HepG2 (cell line): Measurements from ENCODE around the gene MAPRE3. TPM values are rescaled to one million over a fixed set of nuclear protein-coding genes. Genes with fewer than 3 reads are reported as not detected.

Source experiments
- ARID2 ChIP-seq: sonication (generic); formaldehyde crosslinking; IDR thresholded peaks from 2 replicates; pipeline ENCODE4 v1.8.1; 2022; ENCODE audit warnings: mild to moderate bottlenecking, missing genetic modification reagents, borderline replicate concordance
- CREM ChIP-seq, 2 experiments: sonication (generic) in 1 of 2; formaldehyde crosslinking in 1 of 2; IDR thresholded peaks; 2 replicates each; pipeline versions ENCODE4 v1.4.0 to v1.6.1; 2016 to 2020; ENCODE audit warnings: antibody characterized with exemption in 1 of 2, mild to moderate bottlenecking in 1 of 2, missing genetic modification reagents in 1 of 2
- FOXK1 ChIP-seq: sonication (generic); formaldehyde crosslinking; IDR thresholded peaks from 2 replicates; pipeline ENCODE4 v1.4.0; 2020; ENCODE audit warnings: low read depth, missing genetic modification reagents, borderline replicate concordance
- NFYB ChIP-seq: sonication (generic); formaldehyde crosslinking; IDR thresholded peaks from 2 replicates; pipeline ENCODE4 v1.4.0; 2020; ENCODE audit warnings: missing genetic modification reagents
- SSRP1 ChIP-seq: IDR thresholded peaks from 2 replicates; pipeline ENCODE4 v1.6.1; 2016; ENCODE audit warnings: control low read depth
- ZNF343 ChIP-seq: sonication (generic); formaldehyde crosslinking; IDR thresholded peaks from 2 replicates; pipeline ENCODE4 v1.4.0; 2020; ENCODE audit warnings: mild to moderate bottlenecking, missing genetic modification reagents
- ZNF44 ChIP-seq: sonication (generic); formaldehyde crosslinking; IDR thresholded peaks from 2 replicates; pipeline ENCODE4 v1.5.1; 2020; ENCODE audit warnings: mild to moderate bottlenecking, missing genetic modification reagents
- ZNF891 ChIP-seq: sonication (generic); formaldehyde crosslinking; IDR thresholded peaks from 2 replicates; pipeline ENCODE4 v1.5.0; 2020; ENCODE audit warnings: mild to moderate bottlenecking, missing genetic modification reagents
- ZSCAN30 ChIP-seq: sonication (generic); formaldehyde crosslinking; IDR thresholded peaks from 2 replicates; pipeline ENCODE4 v1.5.0; 2020; ENCODE audit warnings: mild to moderate bottlenecking, missing genetic modification reagents
- polyA plus RNA-seq, 8 experiments: library from polyadenylated mRNA; depleted of rRNA in 3 of 8; stranded (reverse) in 7 of 8; unstranded in 1 of 8; fragments of >200 nt; fragmentation: Illumina TruSeq in 4 of 8; extraction: Trizol in 4 of 8; gene quantifications; 2 replicates each; pipeline versions ENCODE4 v1.2.1 to v1.2.3, GENCODE V29; 2011 to 2016; ENCODE audit warnings: low read depth in 4 of 8, missing spikeins in 1 of 8, mixed read lengths in 1 of 8; ENCODE audit not compliant: insufficient read depth in 1 of 8
- total RNA-seq, 5 experiments: library from RNA; depleted of rRNA; stranded (reverse); fragments of >200 nt; fragmentation: Illumina TruSeq; extraction: Trizol; gene quantifications; 2 replicates each; pipeline ENCODE4 v1.2.3, GENCODE V29; 2016; ENCODE audit warnings: low read depth in 1 of 5
- TF ChIP-seq, protein P1 (sequence below), 2 experiments: sonication (generic) in 1 of 2; formaldehyde crosslinking in 1 of 2; IDR thresholded peaks; 2 replicates each; pipeline versions ENCODE4 v1.6.1 to v1.9.0; 2014 to 2022; ENCODE audit warnings: antibody characterized with exemption in 1 of 2, borderline replicate concordance in 1 of 2, inconsistent platforms in 1 of 2, low read depth in 1 of 2, missing genetic modification reagents in 1 of 2
- TF ChIP-seq, protein P2 (sequence below): sonication (generic); formaldehyde crosslinking; IDR thresholded peaks from 2 replicates; pipeline ENCODE4 v1.5.1; 2020; ENCODE audit warnings: mild to moderate bottlenecking, missing genetic modification reagents
- TF ChIP-seq, protein P3 (sequence below): sonication (generic); formaldehyde crosslinking; IDR thresholded peaks from 2 replicates; pipeline ENCODE4 v1.5.1; 2020; ENCODE audit warnings: mild to moderate bottlenecking, moderate library complexity, missing genetic modification reagents
- TF ChIP-seq, protein P4 (sequence below): sonication (generic); formaldehyde crosslinking; IDR thresholded peaks from 2 replicates; pipeline ENCODE4 v1.4.0; 2020; ENCODE audit warnings: missing genetic modification reagents

The MAPRE3 gene
- total and polyA plus RNA-seq, 2 of the 13 experiments (the other 11 are each of a cell fraction or from before 2014, with no cell fraction given): 0.31 to 0.91 TPM

DNA sequence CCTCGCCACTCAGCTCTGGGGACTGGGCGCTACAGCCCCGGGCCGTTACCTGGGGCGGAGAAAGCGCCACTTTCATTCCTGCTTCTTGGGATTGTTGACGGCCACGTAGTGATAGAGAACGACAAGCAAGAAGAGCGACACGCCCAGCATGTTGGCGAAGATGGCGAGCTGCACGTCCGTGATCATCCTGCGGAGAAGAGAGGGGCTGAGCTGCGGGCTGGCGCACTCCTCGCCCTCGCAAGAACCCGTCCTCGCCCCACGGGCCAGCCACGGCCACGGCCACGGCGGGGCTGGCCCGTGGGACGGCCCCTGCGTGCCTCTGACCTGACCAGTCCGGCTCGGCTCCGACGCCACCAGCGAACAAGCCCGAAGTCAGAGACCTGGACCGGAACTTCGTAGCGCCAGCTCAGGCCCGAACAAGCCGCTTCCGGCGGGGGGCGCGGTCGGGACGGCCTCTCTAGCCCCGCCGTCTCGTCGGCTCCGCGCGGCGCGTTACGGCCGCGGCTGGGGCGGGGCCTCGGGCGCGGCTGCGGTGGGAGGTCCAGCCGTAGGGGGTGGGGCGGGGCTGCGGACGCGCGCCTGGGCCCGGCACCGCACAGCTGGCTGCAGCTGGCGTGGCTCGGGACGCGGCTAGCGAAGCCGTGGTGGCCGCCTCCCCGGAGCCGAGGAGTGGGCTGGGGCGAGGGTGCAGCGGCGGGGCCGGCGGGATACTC lies 101.0 kb downstream of the MAPRE3 start, which contains the start of gene OST4 (continued):
- TF ChIP-seq ZSCAN30 (CRISPR knock-in tag) (no peak), ZNF343 (CRISPR knock-in tag) (no peak), CREM (IDR thresholded peaks at IDR 0.05) (no peak; the same call in 1 of the 2 replicates), CREM (CRISPR knock-in tag; IDR thresholded peaks at IDR 0.05) (0 out of 2 replicates have a peak, but pooled peaks have one; percentile 13), NFYB (CRISPR knock-in tag) (no peak; the same call in 1 of the 2 replicates), FOXK1 (CRISPR knock-in tag) (peak; percentile 63; the same call in 1 of the 2 replicates), SSRP1 (CRISPR knock-in tag) (no peak), ARID2 (CRISPR knock-in tag) (no peak), ZNF44 (CRISPR knock-in tag) (no peak), ZNF891 (peak; percentile 82; the same call in 1 of the 2 replicates)
- TF ChIP-seq, protein P1, sequence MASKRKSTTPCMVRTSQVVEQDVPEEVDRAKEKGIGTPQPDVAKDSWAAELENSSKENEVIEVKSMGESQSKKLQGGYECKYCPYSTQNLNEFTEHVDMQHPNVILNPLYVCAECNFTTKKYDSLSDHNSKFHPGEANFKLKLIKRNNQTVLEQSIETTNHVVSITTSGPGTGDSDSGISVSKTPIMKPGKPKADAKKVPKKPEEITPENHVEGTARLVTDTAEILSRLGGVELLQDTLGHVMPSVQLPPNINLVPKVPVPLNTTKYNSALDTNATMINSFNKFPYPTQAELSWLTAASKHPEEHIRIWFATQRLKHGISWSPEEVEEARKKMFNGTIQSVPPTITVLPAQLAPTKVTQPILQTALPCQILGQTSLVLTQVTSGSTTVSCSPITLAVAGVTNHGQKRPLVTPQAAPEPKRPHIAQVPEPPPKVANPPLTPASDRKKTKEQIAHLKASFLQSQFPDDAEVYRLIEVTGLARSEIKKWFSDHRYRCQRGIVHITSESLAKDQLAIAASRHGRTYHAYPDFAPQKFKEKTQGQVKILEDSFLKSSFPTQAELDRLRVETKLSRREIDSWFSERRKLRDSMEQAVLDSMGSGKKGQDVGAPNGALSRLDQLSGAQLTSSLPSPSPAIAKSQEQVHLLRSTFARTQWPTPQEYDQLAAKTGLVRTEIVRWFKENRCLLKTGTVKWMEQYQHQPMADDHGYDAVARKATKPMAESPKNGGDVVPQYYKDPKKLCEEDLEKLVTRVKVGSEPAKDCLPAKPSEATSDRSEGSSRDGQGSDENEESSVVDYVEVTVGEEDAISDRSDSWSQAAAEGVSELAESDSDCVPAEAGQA (IDR thresholded peaks at IDR 0.05; ENCODE audit: low read depth): peak; percentile 94
- TF ChIP-seq, protein P1 (CRISPR knock-in tag; IDR thresholded peaks at IDR 0.05; ENCODE audit: borderline replicate concordance): peak; percentile 79; the same call in 1 of the 2 replicates
- TF ChIP-seq, protein P2, sequence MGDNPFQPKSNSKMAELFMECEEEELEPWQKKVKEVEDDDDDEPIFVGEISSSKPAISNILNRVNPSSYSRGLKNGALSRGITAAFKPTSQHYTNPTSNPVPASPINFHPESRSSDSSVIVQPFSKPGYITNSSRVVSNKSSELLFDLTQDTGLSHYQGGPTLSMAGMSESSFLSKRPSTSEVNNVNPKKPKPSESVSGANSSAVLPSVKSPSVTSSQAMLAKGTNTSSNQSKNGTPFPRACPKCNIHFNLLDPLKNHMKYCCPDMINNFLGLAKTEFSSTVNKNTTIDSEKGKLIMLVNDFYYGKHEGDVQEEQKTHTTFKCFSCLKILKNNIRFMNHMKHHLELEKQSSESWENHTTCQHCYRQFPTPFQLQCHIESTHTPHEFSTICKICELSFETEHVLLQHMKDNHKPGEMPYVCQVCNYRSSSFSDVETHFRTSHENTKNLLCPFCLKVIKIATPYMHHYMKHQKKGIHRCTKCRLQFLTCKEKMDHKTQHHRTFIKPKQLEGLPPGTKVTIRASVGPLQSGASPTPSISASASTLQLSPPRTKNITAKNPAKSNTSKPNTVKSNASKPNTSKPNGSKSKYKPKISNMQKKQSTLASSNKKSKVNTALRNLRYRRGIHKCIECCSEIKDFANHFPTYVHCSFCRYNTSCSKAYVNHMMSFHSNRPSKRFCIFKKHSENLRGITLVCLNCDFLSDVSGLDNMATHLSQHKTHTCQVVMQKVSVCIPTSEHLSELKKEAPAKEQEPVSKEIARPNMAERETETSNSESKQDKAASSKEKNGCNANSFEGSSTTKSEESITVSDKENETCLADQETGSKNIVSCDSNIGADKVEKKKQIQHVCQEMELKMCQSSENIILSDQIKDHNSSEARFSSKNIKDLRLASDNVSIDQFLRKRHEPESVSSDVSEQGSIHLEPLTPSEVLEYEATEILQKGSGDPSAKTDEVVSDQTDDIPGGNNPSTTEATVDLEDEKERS (CRISPR knock-in tag): 0 out of 2 replicates have a peak, but pooled peaks have one; percentile 34
- TF ChIP-seq, protein P3, sequence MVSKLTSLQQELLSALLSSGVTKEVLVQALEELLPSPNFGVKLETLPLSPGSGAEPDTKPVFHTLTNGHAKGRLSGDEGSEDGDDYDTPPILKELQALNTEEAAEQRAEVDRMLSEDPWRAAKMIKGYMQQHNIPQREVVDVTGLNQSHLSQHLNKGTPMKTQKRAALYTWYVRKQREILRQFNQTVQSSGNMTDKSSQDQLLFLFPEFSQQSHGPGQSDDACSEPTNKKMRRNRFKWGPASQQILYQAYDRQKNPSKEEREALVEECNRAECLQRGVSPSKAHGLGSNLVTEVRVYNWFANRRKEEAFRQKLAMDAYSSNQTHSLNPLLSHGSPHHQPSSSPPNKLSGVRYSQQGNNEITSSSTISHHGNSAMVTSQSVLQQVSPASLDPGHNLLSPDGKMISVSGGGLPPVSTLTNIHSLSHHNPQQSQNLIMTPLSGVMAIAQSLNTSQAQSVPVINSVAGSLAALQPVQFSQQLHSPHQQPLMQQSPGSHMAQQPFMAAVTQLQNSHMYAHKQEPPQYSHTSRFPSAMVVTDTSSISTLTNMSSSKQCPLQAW (CRISPR knock-in tag): peak; percentile 60
- TF ChIP-seq, protein P4, sequence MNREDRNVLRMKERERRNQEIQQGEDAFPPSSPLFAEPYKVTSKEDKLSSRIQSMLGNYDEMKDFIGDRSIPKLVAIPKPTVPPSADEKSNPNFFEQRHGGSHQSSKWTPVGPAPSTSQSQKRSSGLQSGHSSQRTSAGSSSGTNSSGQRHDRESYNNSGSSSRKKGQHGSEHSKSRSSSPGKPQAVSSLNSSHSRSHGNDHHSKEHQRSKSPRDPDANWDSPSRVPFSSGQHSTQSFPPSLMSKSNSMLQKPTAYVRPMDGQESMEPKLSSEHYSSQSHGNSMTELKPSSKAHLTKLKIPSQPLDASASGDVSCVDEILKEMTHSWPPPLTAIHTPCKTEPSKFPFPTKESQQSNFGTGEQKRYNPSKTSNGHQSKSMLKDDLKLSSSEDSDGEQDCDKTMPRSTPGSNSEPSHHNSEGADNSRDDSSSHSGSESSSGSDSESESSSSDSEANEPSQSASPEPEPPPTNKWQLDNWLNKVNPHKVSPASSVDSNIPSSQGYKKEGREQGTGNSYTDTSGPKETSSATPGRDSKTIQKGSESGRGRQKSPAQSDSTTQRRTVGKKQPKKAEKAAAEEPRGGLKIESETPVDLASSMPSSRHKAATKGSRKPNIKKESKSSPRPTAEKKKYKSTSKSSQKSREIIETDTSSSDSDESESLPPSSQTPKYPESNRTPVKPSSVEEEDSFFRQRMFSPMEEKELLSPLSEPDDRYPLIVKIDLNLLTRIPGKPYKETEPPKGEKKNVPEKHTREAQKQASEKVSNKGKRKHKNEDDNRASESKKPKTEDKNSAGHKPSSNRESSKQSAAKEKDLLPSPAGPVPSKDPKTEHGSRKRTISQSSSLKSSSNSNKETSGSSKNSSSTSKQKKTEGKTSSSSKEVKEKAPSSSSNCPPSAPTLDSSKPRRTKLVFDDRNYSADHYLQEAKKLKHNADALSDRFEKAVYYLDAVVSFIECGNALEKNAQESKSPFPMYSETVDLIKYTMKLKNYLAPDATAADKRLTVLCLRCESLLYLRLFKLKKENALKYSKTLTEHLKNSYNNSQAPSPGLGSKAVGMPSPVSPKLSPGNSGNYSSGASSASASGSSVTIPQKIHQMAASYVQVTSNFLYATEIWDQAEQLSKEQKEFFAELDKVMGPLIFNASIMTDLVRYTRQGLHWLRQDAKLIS (CRISPR knock-in tag): no peak
